H1 (cell line): ENCODE data around the gene C10orf95. TPM values are rescaled to one million over a fixed set of nuclear protein-coding genes. Genes with fewer than 3 reads are reported as not detected.

ENCODE experiments used
- BRCA1 ChIP-seq: IDR thresholded peaks from 2 replicates; pipeline ENCODE4 v1.6.1; 2012; ENCODE audit warnings: low read depth, low read length, improper control_type of control experiment
- EP300 ChIP-seq, 2 experiments: IDR thresholded peaks; 1 replicate in 1 of 2; 2 replicates in 1 of 2; pipeline ENCODE4 v1.6.1; 2011 to 2012; ENCODE audit warnings: low read depth in 2 of 2, low read length in 2 of 2, mild to moderate bottlenecking in 2 of 2, borderline replicate concordance in 1 of 2, inconsistent platforms in 1 of 2, moderate library complexity in 1 of 2
- JUND ChIP-seq: IDR thresholded peaks from 2 replicates; pipeline ENCODE4 v1.6.1; 2011; ENCODE audit warnings: mild to moderate bottlenecking, improper control_type of control experiment, low read length
- RAD21 ChIP-seq, 2 experiments: IDR thresholded peaks in 1 of 2; conservative IDR thresholded peaks in 1 of 2; 2 replicates each; pipeline ENCODE4 v1.6.1; 2011; ENCODE audit warnings: low read depth in 2 of 2, low read length in 2 of 2, improper control_type of control experiment in 1 of 2, inconsistent platforms in 1 of 2, mild to moderate bottlenecking in 1 of 2, moderate library complexity in 1 of 2
- RXRA ChIP-seq: IDR thresholded peaks from 2 replicates; pipeline ENCODE4 v1.6.1; 2011; ENCODE audit warnings: low read depth, mild to moderate bottlenecking, low read length, moderate library complexity; ENCODE audit not compliant: insufficient read depth
- TBP ChIP-seq: IDR thresholded peaks from 2 replicates; pipeline ENCODE4 v1.6.1; 2011; ENCODE audit warnings: low read depth, low read length, improper control_type of control experiment
- polyA plus RNA-seq, 7 experiments: library from polyadenylated mRNA; depleted of rRNA in 3 of 7; stranded (reverse) in 5 of 7; unstranded in 2 of 7; fragments of >200 nt in 5 of 7; fragments of 200-250 nt in 2 of 7; gene quantifications; 1 replicate in 5 of 7; 2 replicates in 1 of 7; 4 replicates in 1 of 7; pipeline versions ENCODE4 v1.2.1 to v1.2.3, GENCODE V29; 2011 to 2013; ENCODE audit warnings: missing spikeins in 2 of 7, mixed read lengths in 2 of 7
- total RNA-seq: library from RNA; stranded (reverse); fragmentation: NEBNext Ultra II Directional; extraction: Animal tissue kit (Norgen Biotek cat#: 25700); gene quantifications from 2 replicates; pipeline ENCODE4 v1.2.1, GENCODE V29; 2021
- TF ChIP-seq, protein P1 (sequence below): IDR thresholded peaks from 2 replicates; pipeline ENCODE4 v1.6.1; 2012; ENCODE audit warnings: inconsistent platforms

C10orf95 gene
- total and polyA plus RNA-seq, 2 of the 8 experiments (the other 6 are each of a cell fraction or from before 2014, with no cell fraction given) = 0.34 to 0.48 TPM

DNA sequence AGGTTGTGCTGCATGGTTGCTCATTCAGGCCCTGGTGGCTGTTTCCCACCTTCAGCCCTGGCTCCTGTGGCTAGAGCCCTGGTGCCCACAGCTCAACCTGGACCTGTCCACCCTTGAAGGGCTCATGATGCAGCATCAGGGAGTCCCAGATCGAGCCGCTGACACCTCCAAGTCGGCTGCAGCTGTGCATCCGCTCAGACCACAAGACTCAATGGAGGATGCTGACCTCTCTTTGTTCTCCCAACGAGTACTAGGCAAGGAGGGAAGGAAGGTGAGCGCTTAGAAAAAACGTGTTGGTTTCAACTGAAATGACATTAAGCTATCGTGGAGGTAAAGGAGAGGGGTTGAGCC is 9.5 kb upstream of the C10orf95 start (continued):
- TF ChIP-seq BRCA1 (no peak), JUND (no peak), EP300 (IDR thresholded peaks at IDR 0.05; ENCODE audit: borderline replicate concordance in 1 of 2, low read depth in 2 of 2, low read length in 2 of 2) (no peak), RXRA (no peak), TBP (no peak), RAD21 (IDR thresholded peaks at IDR 0.05 in 1 of 2, conservative IDR thresholded peaks at IDR 0.05 in 1 of 2; ENCODE audit: low read depth in 2 of 2, low read length in 2 of 2) (no peak)
- TF ChIP-seq, protein P1, sequence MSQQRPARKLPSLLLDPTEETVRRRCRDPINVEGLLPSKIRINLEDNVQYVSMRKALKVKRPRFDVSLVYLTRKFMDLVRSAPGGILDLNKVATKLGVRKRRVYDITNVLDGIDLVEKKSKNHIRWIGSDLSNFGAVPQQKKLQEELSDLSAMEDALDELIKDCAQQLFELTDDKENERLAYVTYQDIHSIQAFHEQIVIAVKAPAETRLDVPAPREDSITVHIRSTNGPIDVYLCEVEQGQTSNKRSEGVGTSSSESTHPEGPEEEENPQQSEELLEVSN = no peak
